GM19438 (cell line): ENCODE results near the gene FCER2.
"Not testable (repeated sequence)": the region's sequence is repeated elsewhere in the genome, so short reads cannot be mapped to it uniquely, and the experiment has no call there.

Experiments
- ATAC-seq: cut with Tn5 transposase; IDR thresholded peaks from one replicate; pipeline ENCODE4 v1.9.1; 2021; ENCODE audit warnings: low read depth; ENCODE audit not compliant: unreplicated experiment

The FCER2 gene

GRCh38 chr19:7654401-7654800, 47.5 kb downstream of the FCER2 start:
- ATAC-seq, result no peak

- ATAC-seq, result no peak
Measured at GRCh38 chr19:7652061-7652641, 49.8 kb downstream of the FCER2 start.

GRCh38 chr19:7650148-7650547, 51.8 kb downstream of the FCER2 start:
- ATAC-seq, result no peak

- ATAC-seq, result no peak
Measured at GRCh38 chr19:7648265-7649014, 53.5 kb downstream of the FCER2 start.

GRCh38 chr19:7647156-7647555, 54.8 kb downstream of the FCER2 start:
- no peak for ATAC-seq

- ATAC-seq, result no peak
Measured at GRCh38 chr19:7646426-7646700, 55.6 kb downstream of the FCER2 start.

GRCh38 chr19:7645656-7646425, 56.1 kb downstream of the FCER2 start:
- no peak for ATAC-seq

GRCh38 chr19:7645163-7645562, 56.8 kb downstream of the FCER2 start:
- no peak for ATAC-seq

GRCh38 chr19:7644550-7644877, 57.4 kb downstream of the FCER2 start:
- no peak for ATAC-seq

- not testable (repeated sequence) for ATAC-seq
Measured at GRCh38 chr19:7643629-7644549, 58.0 kb downstream of the FCER2 start.

- ATAC-seq, result no peak
Measured at GRCh38 chr19:7643031-7643415, 58.9 kb downstream of the FCER2 start.

GRCh38 chr19:7642295-7643030, 59.5 kb downstream of the FCER2 start:
- no peak for ATAC-seq

GRCh38 chr19:7641290-7642276, 60.3 kb downstream of the FCER2 start:
- ATAC-seq, result no peak

- no peak for ATAC-seq
Measured at GRCh38 chr19:7640803-7641202, 61.1 kb downstream of the FCER2 start.

- no peak for ATAC-seq
Measured at GRCh38 chr19:7639863-7640348, 62.0 kb downstream of the FCER2 start.

- no peak for ATAC-seq
Measured at GRCh38 chr19:7638802-7639465, 63.0 kb downstream of the FCER2 start.
